GM19239 (cell line): ENCODE results near the gene SDC1.

ENCODE experiments used
- DNase-seq: peaks from one replicate; pipeline ENCODE4 v3.0.0; 2011; ENCODE audit warnings: low spot score; ENCODE audit not compliant: insufficient read length
- FAIRE-seq: peaks from 2 replicates; lab custom pipeline; 2011; peaks lifted over from hg19 to GRCh38; lab: Jason Lieb, UNC

The SDC1 gene

DNA sequence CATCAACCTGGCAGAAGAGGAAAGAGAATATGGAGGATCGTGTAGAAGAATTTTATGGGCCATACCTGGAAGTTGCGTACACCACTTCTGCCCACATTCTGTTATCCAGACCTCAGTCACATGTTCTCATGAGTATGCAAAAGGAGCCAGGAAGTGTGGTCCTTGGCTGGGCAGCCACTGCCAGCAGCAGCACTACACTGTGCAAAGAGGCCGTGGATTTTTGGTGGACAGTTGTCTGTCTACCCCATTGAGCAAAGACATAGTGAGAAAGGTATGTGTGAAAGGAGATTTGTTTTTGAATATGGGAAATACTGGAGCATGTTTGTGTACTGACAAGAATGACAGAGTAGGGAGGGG lies 68.1 kb downstream of the SDC1 start:
- FAIRE-seq: no peak

DNA sequence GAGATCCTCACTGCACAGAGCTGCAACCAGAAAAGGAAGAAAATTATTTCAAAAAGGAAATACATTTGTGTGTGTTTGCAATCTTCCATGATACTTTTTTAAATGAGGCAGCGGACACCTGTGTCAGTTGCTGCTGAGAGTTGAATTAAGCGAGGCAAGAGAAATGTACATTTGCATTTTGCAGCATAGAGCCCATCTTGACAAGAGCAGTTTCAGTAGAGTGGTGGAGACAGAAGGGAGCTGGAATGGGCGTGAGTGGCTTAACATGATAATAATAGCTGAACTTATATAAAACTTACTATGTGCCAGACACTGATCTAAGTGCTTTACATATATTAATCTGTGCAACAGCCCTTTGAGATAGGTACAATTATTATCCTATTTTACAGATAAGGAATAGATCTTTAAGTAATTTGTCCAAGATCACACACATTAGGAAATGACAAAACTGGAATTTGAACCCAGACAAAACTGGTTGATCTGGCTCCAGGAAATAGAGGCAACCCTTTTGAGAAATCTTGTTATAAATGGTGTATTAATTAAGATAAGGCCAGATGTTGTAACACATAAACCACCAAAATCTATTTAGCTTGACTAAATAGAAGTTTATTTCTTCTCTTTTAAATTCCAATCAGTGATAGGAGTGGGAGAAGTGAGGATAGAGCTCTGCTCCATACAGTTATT lies 68.7 kb downstream of the SDC1 start:
- no peak for DNase-seq
- FAIRE-seq: no peak

More for the DNA sequence above, 68.1 kb downstream of the SDC1 start:
- no peak for DNase-seq

GRCh38 chr2:20153131-20153851 lies 71.6 kb downstream of the SDC1 start:
- FAIRE-seq: no peak
- no peak for DNase-seq

DNA sequence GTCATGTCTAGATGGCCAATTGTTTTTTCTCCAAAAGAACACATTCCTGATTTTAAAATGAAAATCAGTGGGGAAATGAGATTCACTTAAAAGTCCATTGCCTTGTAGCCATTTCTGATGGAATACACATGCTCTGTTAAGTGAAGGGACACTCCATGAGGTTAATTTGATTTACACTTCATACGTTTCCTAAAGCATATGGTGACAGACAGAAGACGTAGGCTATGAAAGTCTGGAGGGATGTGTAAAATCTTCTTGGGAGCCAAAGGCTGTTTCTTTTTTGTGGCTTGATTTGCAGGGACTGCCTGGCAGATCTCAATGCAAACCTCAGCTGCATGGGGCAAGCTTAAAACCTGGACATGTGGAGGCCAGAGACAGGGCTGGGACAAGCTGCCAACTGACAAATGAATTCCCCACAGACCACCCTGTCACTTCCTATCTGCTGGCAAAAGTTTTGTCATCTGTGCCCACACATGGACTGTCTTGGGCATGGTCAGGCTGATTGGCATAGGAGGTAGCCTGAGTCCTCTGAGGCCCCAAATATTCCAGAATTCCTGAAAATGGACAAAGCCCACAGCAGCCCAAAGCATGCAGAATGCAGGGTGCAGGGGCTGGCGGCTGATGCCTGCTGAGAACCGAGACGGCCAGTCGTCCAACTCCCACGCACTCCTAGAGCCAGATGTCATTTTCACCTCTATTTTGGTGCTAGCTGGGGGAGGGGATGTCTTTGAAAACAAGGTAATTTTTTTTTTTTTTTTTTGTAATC lies 73.9 kb downstream of the SDC1 start:
- DNase-seq: no peak
- no peak for FAIRE-seq
